Measurements from ENCODE around the gene HMGCR.
"Not testable (repeated sequence)": the region's sequence is repeated elsewhere in the genome, so short reads cannot be mapped to it uniquely, and the experiment has no call there.

The HMGCR gene

DNA sequence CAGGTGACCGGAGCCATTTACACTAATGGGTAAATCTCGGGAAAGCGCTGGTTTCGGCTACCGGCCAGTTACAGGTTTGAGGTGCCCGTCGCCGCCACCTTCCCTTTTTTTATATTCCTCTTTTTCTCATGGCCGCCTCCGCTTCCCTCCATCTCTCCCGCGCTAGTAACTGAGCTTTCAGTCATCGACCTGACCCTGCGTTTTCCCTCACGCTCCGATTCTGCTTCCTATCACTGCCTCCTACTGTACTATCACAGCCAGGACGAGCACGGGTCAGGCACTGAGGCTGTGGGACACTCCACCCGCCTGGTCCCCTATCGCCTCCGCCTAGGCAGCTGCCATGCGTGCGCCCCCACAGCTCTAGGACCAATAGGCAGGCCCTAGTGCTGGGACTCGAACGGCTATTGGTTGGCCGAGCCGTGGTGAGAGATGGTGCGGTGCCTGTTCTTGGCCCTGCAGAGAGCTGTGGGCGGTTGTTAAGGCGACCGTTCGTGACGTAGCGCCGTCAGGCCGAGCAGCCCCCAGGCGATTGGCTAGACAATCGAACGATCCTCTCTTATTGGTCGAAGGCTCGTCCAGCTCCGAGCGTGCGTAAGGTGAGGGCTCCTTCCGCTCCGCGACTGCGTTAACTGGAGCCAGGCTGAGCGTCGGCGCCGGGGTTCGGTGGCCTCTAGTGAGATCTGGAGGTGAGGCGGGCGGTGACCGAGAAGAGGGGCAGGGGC, at the start of gene HMGCR:
HMGCR (plus strand) TSS at position 606 of the 722 bp plus-strand sequence. CDS start 5,386 bp downstream, outside the sequence.
- peak; percentile 99 for DNase-seq (ENCODE audit: low read depth)

DNA sequence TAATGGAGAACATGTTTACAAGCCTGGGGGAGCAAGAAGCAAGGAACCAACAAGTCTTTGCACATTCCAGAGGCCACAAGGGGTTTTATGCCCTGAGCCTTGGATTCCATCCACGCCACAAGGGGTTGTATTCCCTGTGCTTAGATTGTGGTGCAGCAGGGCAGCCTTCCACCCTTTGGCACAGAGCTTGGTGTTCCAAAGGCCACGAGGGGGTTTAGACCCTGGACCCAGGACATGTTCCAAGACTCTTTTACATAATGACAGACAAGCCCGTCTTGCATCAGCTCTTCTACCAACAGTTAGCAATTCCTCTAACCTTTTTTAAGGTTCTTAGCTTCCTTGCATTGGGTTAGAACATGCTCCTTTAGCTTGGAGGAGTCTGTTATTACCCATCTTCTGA, 45.2 kb upstream of the HMGCR start:
- not testable (repeated sequence) for DNase-seq (ENCODE audit: low read depth)

DNA sequence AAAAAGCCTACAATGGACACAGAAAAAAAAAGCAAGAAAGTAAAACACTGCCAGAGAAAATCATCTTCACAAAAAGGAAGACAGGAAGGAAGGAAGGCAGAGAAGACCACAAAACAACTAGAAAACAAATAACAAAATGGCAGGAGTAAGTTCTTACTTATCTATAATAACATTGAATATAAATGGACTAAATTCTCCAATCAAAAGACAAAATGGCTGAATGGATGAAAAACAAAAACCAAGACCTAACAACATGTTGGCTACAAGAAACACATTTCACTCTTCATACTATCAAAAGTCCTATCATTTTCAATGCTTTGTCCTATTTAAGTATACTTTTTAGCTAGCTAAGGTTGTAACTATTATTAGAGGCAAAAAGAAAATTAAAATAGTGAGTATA, 36.9 kb upstream of the HMGCR start:
- DNase-seq (ENCODE audit: low read depth), result no peak

GRCh38 chr5:75303419-75303818, 33.6 kb upstream of the HMGCR start:
- no peak for DNase-seq (ENCODE audit: low read depth)

DNA sequence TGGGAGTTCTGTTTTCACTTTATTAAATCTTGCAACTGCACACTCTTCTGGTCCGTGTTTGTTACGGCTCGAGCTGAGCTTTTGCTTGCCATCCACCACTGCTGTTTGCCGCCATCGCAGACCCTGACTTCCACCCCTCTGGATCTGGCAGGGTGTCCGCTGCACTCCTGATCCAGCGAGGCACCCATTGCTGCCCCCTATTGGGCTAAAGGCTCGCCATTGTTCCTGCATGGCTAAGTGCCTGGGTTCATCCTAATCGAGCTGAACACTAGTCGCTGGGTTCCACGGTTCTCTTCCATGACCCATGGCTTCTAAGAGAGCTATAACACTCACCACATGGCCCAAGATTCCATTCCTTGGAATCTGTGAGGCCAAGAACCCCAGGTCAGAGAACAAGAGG, 32.5 kb upstream of the HMGCR start:
- not testable (repeated sequence) for DNase-seq (ENCODE audit: low read depth)

DNA sequence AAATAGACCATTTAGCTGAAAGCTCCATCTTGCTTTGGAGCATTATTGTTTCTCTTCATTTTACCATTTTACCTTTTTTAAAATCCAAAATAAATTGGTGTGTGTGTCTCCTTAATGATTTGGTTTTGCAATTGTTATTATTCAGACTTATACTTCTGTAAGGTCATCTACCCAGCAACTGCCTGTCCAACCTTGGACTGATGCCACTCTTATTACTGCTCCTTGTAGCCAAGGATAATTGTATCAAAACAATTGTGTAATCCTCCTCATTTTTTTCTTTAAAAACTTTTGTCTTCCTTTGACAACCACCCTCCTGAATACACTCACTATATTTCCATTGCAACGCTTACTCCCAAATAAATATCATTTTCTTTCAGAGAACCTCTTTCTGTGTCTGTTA, 30.3 kb upstream of the HMGCR start:
- no peak for DNase-seq (ENCODE audit: low read depth)

GRCh38 chr5:75310212-75310611, 26.8 kb upstream of the HMGCR start:
- no peak for DNase-seq (ENCODE audit: low read depth)

DNA sequence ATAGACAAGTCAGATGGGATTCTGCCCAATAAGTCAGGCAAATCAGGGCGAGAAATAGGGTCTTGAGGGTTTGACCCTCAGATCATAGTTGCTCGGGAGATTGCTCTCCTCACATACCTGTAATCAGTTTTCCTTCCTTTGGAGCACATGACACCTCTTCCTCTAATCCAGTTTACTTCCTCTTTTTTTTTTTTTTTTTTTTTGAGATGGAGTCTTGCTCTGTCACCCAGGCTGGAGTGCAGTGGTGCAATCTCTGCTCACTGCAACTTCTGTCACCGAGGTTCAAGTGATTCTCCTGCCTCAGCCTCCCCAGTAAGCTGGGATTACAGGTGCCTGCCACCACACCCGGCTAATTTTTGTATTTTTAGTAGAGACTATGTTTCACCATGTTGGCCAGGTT, 17.9 kb upstream of the HMGCR start:
- not testable (repeated sequence) for DNase-seq (ENCODE audit: low read depth)

GRCh38 chr5:75319638-75320037, 17.4 kb upstream of the HMGCR start:
- no peak for DNase-seq (ENCODE audit: low read depth)

GRCh38 chr5:75320371-75320770, 16.6 kb upstream of the HMGCR start:
- DNase-seq (ENCODE audit: low read depth), result no peak

- no peak for DNase-seq (ENCODE audit: low read depth)
Measured at GRCh38 chr5:75322066-75322465, 15.0 kb upstream of the HMGCR start.

GRCh38 chr5:75324791-75325190, 12.2 kb upstream of the HMGCR start:
- no peak for DNase-seq (ENCODE audit: low read depth)

DNA sequence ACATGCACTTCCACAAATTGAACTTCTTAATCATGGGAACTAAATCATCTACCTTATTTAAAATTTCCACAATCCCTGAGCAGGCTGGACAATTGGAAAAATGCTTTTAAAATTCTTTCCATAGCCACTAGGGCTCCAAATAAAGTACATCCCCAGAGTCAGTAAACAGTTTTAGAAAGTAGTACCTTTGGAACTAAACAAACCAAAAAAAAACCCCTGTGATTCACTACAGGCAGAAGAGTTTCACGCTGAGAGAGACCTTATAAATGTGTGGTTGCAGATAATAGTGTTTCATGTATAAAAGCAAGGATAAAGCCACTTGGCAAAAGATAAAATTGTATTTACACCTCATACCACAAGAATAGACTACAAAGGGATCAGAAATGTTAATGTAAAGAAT, 11.8 kb upstream of the HMGCR start:
- no peak for DNase-seq (ENCODE audit: low read depth)

DNA sequence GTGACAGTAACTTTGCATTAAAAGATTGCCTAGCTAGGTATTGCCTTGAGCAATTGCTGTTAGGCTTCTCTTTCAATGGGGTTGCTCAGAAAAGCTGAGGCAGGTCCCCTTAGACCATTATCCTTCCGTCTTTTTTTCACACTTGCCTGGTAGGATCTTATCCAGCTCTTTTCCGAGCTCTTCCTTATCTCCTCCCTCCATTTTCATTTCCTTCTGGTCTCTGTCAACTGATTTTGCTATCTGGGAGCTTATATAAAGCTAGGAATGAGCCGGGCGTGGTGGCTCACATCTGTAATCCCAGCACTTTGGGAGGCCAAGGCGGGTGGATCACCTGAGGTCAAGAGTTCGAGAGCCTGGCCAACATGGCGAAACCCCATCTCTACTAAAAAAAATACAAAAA, 6.6 kb upstream of the HMGCR start:
- DNase-seq (ENCODE audit: low read depth), result no peak

- DNase-seq (ENCODE audit: low read depth), result no peak
Measured at GRCh38 chr5:75331095-75332090, 5.6 kb upstream of the HMGCR start.

- DNase-seq (ENCODE audit: low read depth), result not testable (repeated sequence)
Measured at GRCh38 chr5:75333759-75334158, 3.3 kb upstream of the HMGCR start.

GRCh38 chr5:75334413-75334812, 2.6 kb upstream of the HMGCR start:
- DNase-seq (ENCODE audit: low read depth), result not testable (repeated sequence)

DNA sequence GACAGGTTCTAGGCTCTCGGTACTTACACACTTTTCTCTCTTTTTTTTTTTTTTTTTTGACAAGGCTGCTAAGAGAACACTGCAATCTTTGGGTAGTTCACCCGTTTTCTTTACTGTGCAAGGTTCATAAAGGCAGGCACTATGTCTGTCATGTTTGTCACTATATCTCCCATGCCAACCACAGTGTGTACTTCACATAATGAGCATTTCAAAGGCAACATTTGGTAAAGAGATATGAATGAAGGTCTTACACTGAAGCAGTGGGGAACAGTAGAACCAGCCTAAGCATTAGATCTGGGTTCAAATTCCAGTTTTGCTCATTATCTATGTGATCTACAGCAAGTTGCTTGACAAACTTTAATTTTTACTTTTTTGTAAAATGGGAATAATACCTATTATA, 1.5 kb upstream of the HMGCR start:
- DNase-seq (ENCODE audit: low read depth), result no peak

DNA sequence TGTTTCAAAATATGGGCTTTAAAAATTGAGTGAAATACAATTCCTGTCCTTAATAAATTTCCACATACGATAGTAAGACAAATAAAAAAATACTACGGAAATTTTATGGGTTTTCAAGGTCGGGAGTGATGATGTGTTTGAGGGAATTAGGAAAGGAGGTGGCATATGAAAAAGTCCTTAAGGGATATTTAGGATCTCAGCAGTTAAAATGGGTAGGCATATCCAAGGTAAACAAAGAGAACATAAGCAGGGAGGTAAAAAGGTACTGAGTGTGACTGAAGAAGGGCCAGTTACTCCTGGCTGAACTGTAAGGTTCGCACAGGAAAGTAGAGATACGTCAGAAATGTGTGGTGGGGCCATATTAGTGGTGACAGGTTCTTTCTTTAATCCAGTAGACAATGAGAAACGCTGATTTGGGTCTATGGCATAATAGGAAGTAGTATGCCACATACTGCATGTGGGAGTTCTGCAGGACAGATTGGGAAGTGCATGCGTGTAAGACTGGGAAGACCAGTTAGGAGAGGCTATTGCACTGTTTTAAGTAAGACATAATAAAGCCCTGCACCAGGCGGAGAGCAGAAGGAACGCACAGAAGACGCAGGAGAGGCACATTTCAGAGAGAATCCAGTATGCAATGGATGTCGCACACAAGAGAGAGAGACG, 937 bp upstream of the HMGCR start:
- peak; percentile 54 for DNase-seq (ENCODE audit: low read depth)

DNA sequence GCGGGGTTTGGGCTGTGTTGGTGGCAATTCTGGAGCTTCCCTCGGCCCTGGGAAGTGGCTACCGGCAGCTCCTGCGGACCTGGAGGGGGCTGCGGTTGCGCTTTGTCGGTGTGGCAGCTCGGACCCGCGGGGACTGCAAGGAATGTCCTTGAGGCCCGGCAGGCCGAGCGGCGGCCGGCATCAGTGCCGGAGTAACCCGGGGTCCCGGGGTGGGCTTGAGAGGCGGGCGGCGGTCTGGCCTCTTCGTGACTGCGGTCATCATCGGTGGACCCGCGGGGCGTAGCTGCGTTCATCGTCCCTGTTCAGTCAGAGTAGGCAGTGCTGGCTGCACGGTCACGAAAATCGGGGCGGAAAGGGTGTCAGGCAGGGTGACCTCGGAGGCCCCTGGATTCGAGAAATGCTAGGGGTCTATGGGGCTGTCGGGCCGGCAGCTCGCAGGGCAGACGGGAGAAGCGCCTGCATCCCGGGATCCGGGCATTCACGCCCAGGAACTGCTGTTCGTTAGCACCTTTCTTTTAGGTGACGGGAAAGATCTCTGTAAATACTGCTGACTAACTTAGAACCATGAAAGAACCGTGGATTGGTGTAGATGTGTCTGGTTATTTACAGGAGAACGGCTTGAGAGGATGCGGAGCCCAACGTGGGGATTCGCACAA, 474 bp downstream of the HMGCR start:
- DNase-seq (ENCODE audit: low read depth), result no peak

DNA sequence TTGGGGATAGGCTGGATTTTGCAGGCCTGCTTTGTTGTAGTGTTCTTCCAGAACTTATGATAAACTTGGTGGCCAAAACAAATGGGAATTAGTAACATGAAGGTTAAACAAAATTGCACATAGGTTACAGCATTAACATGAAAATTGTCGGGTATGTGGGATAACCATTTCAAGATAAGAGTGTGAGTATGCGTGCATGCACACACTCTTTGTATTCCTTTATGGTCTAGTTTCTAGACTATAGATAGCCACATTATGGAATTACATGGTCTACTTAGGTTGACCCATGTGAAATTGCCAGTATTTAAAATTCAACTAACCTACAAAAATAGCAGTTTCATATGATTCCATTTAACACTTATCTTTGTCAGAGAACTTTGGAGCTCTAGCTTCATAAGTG, 1.4 kb downstream of the HMGCR start:
- no peak for DNase-seq (ENCODE audit: low read depth)
